SK-N-MC (cell line): ENCODE data around the gene RBPJL.

Source experiments
- DNase-seq: peaks from one replicate; pipeline ENCODE4 v3.0.0-alpha.2; 2011; ENCODE audit warnings: low read depth, low spot score
- H3K27ac ChIP-seq: fragments of 200-600 bp; sonication (generic); 2 replicates; pipeline ENCODE4 v1.5.1; 2016; ENCODE audit warnings: mixed run types
- H3K36me3 ChIP-seq: fragments of 200-600 bp; sonication (generic); 2 replicates; pipeline ENCODE4 v1.6.1; 2017; ENCODE audit warnings: antibody characterized with exemption, low read length, mixed read lengths; ENCODE audit not compliant: insufficient read depth
- H3K4me3 ChIP-seq: fragments of 200-600 bp; sonication (generic); 2 replicates; pipeline ENCODE4 v1.5.1; 2016
- H3K9ac ChIP-seq: fragments of 200-600 bp; sonication (generic); 2 replicates; pipeline ENCODE4 v1.8.0; 2017; ENCODE audit warnings: mixed run types, mixed read lengths; ENCODE audit not compliant: insufficient read length
- H3K9me3 ChIP-seq: fragments of 200-600 bp; sonication (generic); 2 replicates; pipeline ENCODE4 v1.6.1; 2017; ENCODE audit warnings: low read depth, mild to moderate bottlenecking, antibody characterized with exemption, low read length, moderate library complexity, mixed read lengths
- EZH2 ChIP-seq: fragments of 200-600 bp; sonication (generic); IDR thresholded peaks from one replicate; pipeline ENCODE4 v1.6.1; 2017; ENCODE audit warnings: antibody characterized with exemption
- FOXP2 ChIP-seq: optimal IDR thresholded peaks from 2 replicates; pipeline ENCODE3; 2011; ENCODE audit warnings: mild to moderate bottlenecking, moderate library complexity; ENCODE audit not compliant: insufficient read depth; ENCODE audit errors: extremely low read length, control extremely low read depth
- POLR2AphosphoS5 ChIP-seq: IDR thresholded peaks from 2 replicates; pipeline ENCODE4 v1.6.1; 2012; ENCODE audit warnings: mild to moderate bottlenecking, low read depth, low read length, borderline replicate concordance

RBPJL gene

GRCh38 chr20:45355209-45356084 lies 48.8 kb downstream of the RBPJL start:
- Histone ChIP-seq H3K36me3 (no peaks in the 10 kb centered on the region), H3K27ac (no peak overlapping the region), H3K9me3 (no peaks in the 10 kb centered on the region), H3K4me3 (no peak overlapping the region), H3K9ac (no peak overlapping the region)
- DNase-seq = no peak
- TF ChIP-seq POLR2AphosphoS5 (no peak), FOXP2 (no peak), EZH2 (no peak)

- DNase-seq = no peak
- Histone ChIP-seq H3K9me3 (no peaks in the 10 kb centered on the region), H3K27ac (no peak overlapping the region), H3K36me3 (no peaks in the 10 kb centered on the region), H3K4me3 (no peak overlapping the region), H3K9ac (no peak overlapping the region)
- TF ChIP-seq EZH2 (no peak), FOXP2 (no peak), POLR2AphosphoS5 (no peak)
Measured at GRCh38 chr20:45358282-45359068, 51.8 kb downstream of the RBPJL start.

GRCh38 chr20:45359069-45359405 lies 52.4 kb downstream of the RBPJL start:
- Histone ChIP-seq H3K4me3 (no peak overlapping the region), H3K9ac (no peak overlapping the region), H3K9me3 (no peaks in the 10 kb centered on the region), H3K36me3 (no peaks in the 10 kb centered on the region), H3K27ac (no peak overlapping the region)
- DNase-seq = no peak
- no peak for TF ChIP-seq POLR2AphosphoS5
- TF ChIP-seq EZH2 = no peak
- TF ChIP-seq FOXP2 = no peak

GRCh38 chr20:45359406-45360148 lies 52.9 kb downstream of the RBPJL start:
- DNase-seq = no peak
- H3K27ac ChIP-seq = no peak overlapping the region

GRCh38 chr20:45361793-45362192 lies 55.2 kb downstream of the RBPJL start:
- H3K9ac ChIP-seq = no peak overlapping the region
- no peak overlapping the region for H3K4me3 ChIP-seq
- no peak overlapping the region for H3K27ac ChIP-seq
- peaks cover 4% of the 10 kb centered on the region; the same call in 1 of the 2 replicates for H3K36me3 ChIP-seq
- TF ChIP-seq POLR2AphosphoS5 (no peak), EZH2 (no peak), FOXP2 (no peak)
- no peaks in the 10 kb centered on the region for H3K9me3 ChIP-seq
- DNase-seq = no peak

More at GRCh38 chr20:45359406-45360148, 52.9 kb downstream of the RBPJL start:
- H3K36me3 ChIP-seq = no peaks in the 10 kb centered on the region
- TF ChIP-seq EZH2 = no peak
- no peak for TF ChIP-seq FOXP2
- no peak for TF ChIP-seq POLR2AphosphoS5
- no peak overlapping the region for H3K4me3 ChIP-seq
- H3K9me3 ChIP-seq = no peaks in the 10 kb centered on the region
- H3K9ac ChIP-seq = no peak overlapping the region

- no peaks in the 10 kb centered on the region for H3K9me3 ChIP-seq
- no peak for TF ChIP-seq FOXP2
- TF ChIP-seq POLR2AphosphoS5 = peak; percentile 94; the same call in 1 of the 2 replicates
- peak within 1 kb of the TSS; percentile 100 for H3K4me3 ChIP-seq
- peak within 1 kb of the TSS; percentile 93 for H3K9ac ChIP-seq
- DNase-seq = peak; percentile 96
- peaks cover 13% of the 10 kb centered on the region; the same call in 1 of the 2 replicates for H3K36me3 ChIP-seq
- H3K27ac ChIP-seq = peak within 1 kb of the TSS; percentile 90
Measured at GRCh38 chr20:45362804-45363610, 56.4 kb downstream of the RBPJL start, which contains the start of gene SYS1. Gene SYS1, plus strand, starts transcription at chr20:45363156. Its CDS starts 376 bp downstream, at chr20:45363532.

- Histone ChIP-seq H3K27ac (no peak overlapping the region), H3K9me3 (no peaks in the 10 kb centered on the region), H3K4me3 (peak overlapping the region; percentile 100), H3K9ac (peak overlapping the region; percentile 93), H3K36me3 (peaks cover 20% of the 10 kb centered on the region)
- TF ChIP-seq POLR2AphosphoS5 (no peak), FOXP2 (no peak), EZH2 (no peak)
- DNase-seq = no peak
Measured at GRCh38 chr20:45363611-45364492, 57.2 kb downstream of the RBPJL start.
